HepG2 (cell line): ENCODE measurements around the gene PPP2R5C. TPM values are rescaled to one million over a fixed set of nuclear protein-coding genes. Genes with fewer than 3 reads are reported as not detected.

Source experiments
- ATAC-seq: fragments of 200-7000 bp; cut with Tn5 transposase; 3 replicates; pipeline ENCODE4 v1.9.1; 2020; ENCODE audit warnings: mild to moderate bottlenecking, moderate library complexity
- BruUV-seq: library from RNA; stranded (reverse); fragments of 400-500 nt; replicated peaks from 2 replicates; lab custom pipeline; 2021; lab: Mats Ljungman, UMichigan
- CTCF ChIA-PET: fragments of 300-600 bp; formaldehyde crosslinking; extraction: SDS; loops from one replicate; lab custom pipeline; 2021; ENCODE audit warnings: low total read pairs, inconsistent platforms, low intra/inter-chr PET ratio; lab: Yijun Ruan, JAX
- POLR2A ChIA-PET: fragments of 350-600 bp; sonication (Branson Sonifier 250); formaldehyde crosslinking; loops from one replicate; lab custom pipeline; 2020; ENCODE audit warnings: antibody characterized with exemption, inconsistent platforms; lab: Yijun Ruan, JAX
- DNase-seq: peaks from one replicate; pipeline ENCODE4 v3.0.0-alpha.2; 2015; ENCODE audit warnings: low spot score
- FAIRE-seq: peaks from 3 replicates; lab custom pipeline; 2011; peaks lifted over from hg19 to GRCh38; lab: Jason Lieb, UNC
- H2AFZ ChIP-seq: one replicate; pipeline ENCODE4 v1.6.1; 2011; ENCODE audit warnings: low read length, inconsistent platforms
- H3K27ac ChIP-seq: fragments of 300-600 bp; 3 replicates; pipeline ENCODE4 v1.8.0; 2011; ENCODE audit warnings: mixed run types, mild to moderate bottlenecking, mixed read lengths, low read length, inconsistent platforms; ENCODE audit not compliant: insufficient read depth; ENCODE audit errors: extremely low read length
- H3K27me3 ChIP-seq, 2 experiments: fragments of 200-600 bp in 1 of 2; 2 replicates in 1 of 2; 3 replicates in 1 of 2; pipeline versions ENCODE4 v1.6.0 to v1.8.0; 2011; ENCODE audit warnings: low read length in 2 of 2, mild to moderate bottlenecking in 2 of 2, moderate library complexity in 2 of 2, inconsistent platforms in 1 of 2; ENCODE audit not compliant: insufficient read depth in 2 of 2, control insufficient read depth in 1 of 2
- H3K36me3 ChIP-seq, 2 experiments: fragments of 200-600 bp in 1 of 2; replicated peaks in 1 of 2; 2 replicates in 1 of 2; 3 replicates in 1 of 2; pipeline versions ENCODE4 v1.5.1 to v1.8.0; 2011; ENCODE audit warnings: low read length in 2 of 2, inconsistent platforms in 1 of 2; ENCODE audit not compliant: insufficient read depth in 2 of 2, control insufficient read depth in 1 of 2
- H3K4me1 ChIP-seq: 2 replicates; pipeline ENCODE4 v1.5.1; 2012; ENCODE audit warnings: low read length, inconsistent platforms; ENCODE audit not compliant: insufficient read depth
- H3K4me2 ChIP-seq: 2 replicates; pipeline ENCODE4 v1.6.0; 2011; ENCODE audit warnings: low read depth, low read length, inconsistent platforms
- H3K4me3 ChIP-seq, 3 experiments: fragments of 200-600 bp in 1 of 3; sonication (generic), shearing (Covaris generic) in 1 of 3; replicated peaks in 1 of 3; 2 replicates each; pipeline ENCODE4 v1.5.1; 2011 to 2016; ENCODE audit warnings: low read length in 3 of 3, inconsistent platforms in 2 of 3, low read depth in 2 of 3, mild to moderate bottlenecking in 2 of 3, control low read depth in 1 of 3, mixed read lengths in 1 of 3; ENCODE audit not compliant: insufficient read depth in 1 of 3
- H3K79me2 ChIP-seq: one replicate; pipeline ENCODE4 v1.6.1; 2011; ENCODE audit warnings: low read length, inconsistent platforms; ENCODE audit not compliant: insufficient read depth
- H3K9ac ChIP-seq: 2 replicates; pipeline ENCODE4 v1.6.0; 2011; ENCODE audit warnings: mild to moderate bottlenecking, low read depth, low read length, inconsistent platforms; ENCODE audit not compliant: insufficient read depth
- H3K9me3 ChIP-seq: 2 replicates; pipeline ENCODE4 v1.5.1; 2012; ENCODE audit warnings: mild to moderate bottlenecking, low read length
- H4K20me1 ChIP-seq: 2 replicates; pipeline ENCODE4 v1.6.0; 2011; ENCODE audit warnings: inconsistent platforms, mild to moderate bottlenecking, low read length, moderate library complexity; ENCODE audit not compliant: insufficient read depth
- BCL6 ChIP-seq: IDR thresholded peaks from 2 replicates; pipeline ENCODE4 v1.6.1; 2016; ENCODE audit warnings: missing genetic modification reagents, missing compliant biosample characterization
- LCORL ChIP-seq, 2 experiments: fragments of 450-650 bp in 1 of 2; sonication (generic) in 1 of 2; formaldehyde crosslinking in 1 of 2; IDR thresholded peaks; 2 replicates each; pipeline versions ENCODE4 v1.5.0 to v1.6.1; 2017 to 2020; ENCODE audit warnings: antibody characterized with exemption in 1 of 2, missing genetic modification reagents in 1 of 2
- XRCC5 ChIP-seq: fragments of 200-400 bp; formaldehyde crosslinking; optimal IDR thresholded peaks from 2 replicates; pipeline ENCODE3; 2017; ENCODE audit warnings: mild to moderate bottlenecking, low read length
- ZNF317 ChIP-seq: sonication (generic); formaldehyde crosslinking; IDR thresholded peaks from 2 replicates; pipeline ENCODE4 v1.5.0; 2020; ENCODE audit warnings: mild to moderate bottlenecking, missing genetic modification reagents
- WGBS: methylation state at CpG from one replicate; pipeline ENCODE4 v1.1.6; 2017; ENCODE audit warnings: low lambda C conversion rate; 5-methylcytosine and 5-hydroxymethylcytosine counted together
- in situ Hi-C: cut with HindIII; loops from 2 replicates; pipeline ENCODE4 v1.10.0; 2017; ENCODE audit warnings: low pct_unique_long_range_greater_than_20kb; ENCODE audit not compliant: extremely low pct_ligation_motif_present
- intact Hi-C: fragments of 100-400 bp; cut with micrococcal nuclease; formaldehyde crosslinking; loops from one replicate; pipeline ENCODE4 v1.10.0; 2022; ENCODE audit not compliant: unreplicated experiment
- polyA plus RNA-seq, 8 experiments: library from polyadenylated mRNA; depleted of rRNA in 3 of 8; stranded (reverse) in 7 of 8; unstranded in 1 of 8; fragments of >200 nt; fragmentation: Illumina TruSeq in 4 of 8; extraction: Trizol in 4 of 8; gene quantifications; 2 replicates each; pipeline versions ENCODE4 v1.2.1 to v1.2.3, GENCODE V29; 2011 to 2016; ENCODE audit warnings: low read depth in 4 of 8, missing spikeins in 1 of 8, mixed read lengths in 1 of 8; ENCODE audit not compliant: insufficient read depth in 1 of 8
- total RNA-seq, 5 experiments: library from RNA; depleted of rRNA; stranded (reverse); fragments of >200 nt; fragmentation: Illumina TruSeq; extraction: Trizol; gene quantifications; 2 replicates each; pipeline ENCODE4 v1.2.3, GENCODE V29; 2016; ENCODE audit warnings: low read depth in 1 of 5
- TF ChIP-seq, protein P1 (sequence below): sonication (generic); formaldehyde crosslinking; IDR thresholded peaks from one replicate; pipeline ENCODE4 v1.5.1; 2020; ENCODE audit warnings: mild to moderate bottlenecking, missing genetic modification reagents; ENCODE audit errors: not compliant biosample characterization
- TF ChIP-seq, protein P2 (sequence below): sonication (generic); formaldehyde crosslinking; conservative IDR thresholded peaks from 2 replicates; pipeline ENCODE4 v1.8.1; 2023; ENCODE audit warnings: missing genetic modification reagents
- TF ChIP-seq, protein P3 (sequence below): sonication (generic); formaldehyde crosslinking; IDR thresholded peaks from 2 replicates; pipeline ENCODE4 v1.4.0; 2020; ENCODE audit warnings: missing genetic modification reagents, borderline replicate concordance
- TF ChIP-seq, protein P4 (sequence below): sonication (generic); formaldehyde crosslinking; IDR thresholded peaks from 2 replicates; pipeline ENCODE4 v1.5.0; 2020; ENCODE audit warnings: missing genetic modification reagents

PPP2R5C gene
- total and polyA plus RNA-seq, 2 of the 13 experiments (the other 11 are each of a cell fraction or from before 2014, with no cell fraction given), result 74.3 to 78.5 TPM

DNA sequence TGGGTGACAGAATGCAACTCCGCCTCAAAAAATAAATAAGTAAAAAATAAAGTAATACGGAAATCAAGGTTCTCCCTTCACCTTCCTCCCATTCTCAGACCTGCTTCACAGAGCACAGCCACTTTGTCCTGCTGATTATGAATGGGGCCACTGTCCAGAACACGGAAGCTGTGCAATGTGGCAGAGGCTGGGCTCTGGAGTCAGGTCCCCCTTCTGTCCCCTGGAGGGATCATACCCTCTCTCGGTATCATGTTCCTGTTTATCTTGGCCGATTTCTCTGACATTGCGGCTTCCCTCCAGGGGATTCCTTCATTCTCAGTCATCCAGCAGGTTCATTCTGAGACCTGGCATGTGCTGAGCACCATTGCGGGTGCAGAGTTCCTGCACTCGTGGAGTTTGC is 11.3 kb downstream of the PPP2R5C start:
- H3K9ac ChIP-seq, result no peak overlapping the region
- no peaks in the 10 kb centered on the region for H3K9me3 ChIP-seq
- no peak overlapping the region for H3K27ac ChIP-seq
- DNase-seq, result peak; percentile 24
- no peaks in the 10 kb centered on the region for H3K27me3 ChIP-seq
- POLR2A ChIA-PET, result no interaction called here
- no peak overlapping the region for H3K4me3 ChIP-seq
- 0 out of 2 replicates have a peak, but pooled peaks cover 8% of the 10 kb centered on the region for H4K20me1 ChIP-seq
- intact Hi-C loops, result loop anchor here (5.0 kb wide), 1 partner anchor 35 kb away; no protein-coding TSS in a partner anchor
- no peak for ATAC-seq
- 0 out of 5 replicates have a peak, but pooled peaks cover 0 to under 1% of the 10 kb centered on the region in 2 experiments for H3K36me3 ChIP-seq
- WGBS, result 81% methylated on average over 8 of the region's 8 CpGs
- BruUV-seq, result no TSS peak
- H3K4me1 ChIP-seq, result peaks cover 15% of the 10 kb centered on the region
- in situ Hi-C loops, result no loop called here
- no peaks in the 10 kb centered on the region for H3K79me2 ChIP-seq
- CTCF ChIA-PET, result no interaction called here
- FAIRE-seq, result no peak
- H2AFZ ChIP-seq, result no peak overlapping the region
- no peak overlapping the region for H3K4me2 ChIP-seq
- TF ChIP-seq, protein P1, sequence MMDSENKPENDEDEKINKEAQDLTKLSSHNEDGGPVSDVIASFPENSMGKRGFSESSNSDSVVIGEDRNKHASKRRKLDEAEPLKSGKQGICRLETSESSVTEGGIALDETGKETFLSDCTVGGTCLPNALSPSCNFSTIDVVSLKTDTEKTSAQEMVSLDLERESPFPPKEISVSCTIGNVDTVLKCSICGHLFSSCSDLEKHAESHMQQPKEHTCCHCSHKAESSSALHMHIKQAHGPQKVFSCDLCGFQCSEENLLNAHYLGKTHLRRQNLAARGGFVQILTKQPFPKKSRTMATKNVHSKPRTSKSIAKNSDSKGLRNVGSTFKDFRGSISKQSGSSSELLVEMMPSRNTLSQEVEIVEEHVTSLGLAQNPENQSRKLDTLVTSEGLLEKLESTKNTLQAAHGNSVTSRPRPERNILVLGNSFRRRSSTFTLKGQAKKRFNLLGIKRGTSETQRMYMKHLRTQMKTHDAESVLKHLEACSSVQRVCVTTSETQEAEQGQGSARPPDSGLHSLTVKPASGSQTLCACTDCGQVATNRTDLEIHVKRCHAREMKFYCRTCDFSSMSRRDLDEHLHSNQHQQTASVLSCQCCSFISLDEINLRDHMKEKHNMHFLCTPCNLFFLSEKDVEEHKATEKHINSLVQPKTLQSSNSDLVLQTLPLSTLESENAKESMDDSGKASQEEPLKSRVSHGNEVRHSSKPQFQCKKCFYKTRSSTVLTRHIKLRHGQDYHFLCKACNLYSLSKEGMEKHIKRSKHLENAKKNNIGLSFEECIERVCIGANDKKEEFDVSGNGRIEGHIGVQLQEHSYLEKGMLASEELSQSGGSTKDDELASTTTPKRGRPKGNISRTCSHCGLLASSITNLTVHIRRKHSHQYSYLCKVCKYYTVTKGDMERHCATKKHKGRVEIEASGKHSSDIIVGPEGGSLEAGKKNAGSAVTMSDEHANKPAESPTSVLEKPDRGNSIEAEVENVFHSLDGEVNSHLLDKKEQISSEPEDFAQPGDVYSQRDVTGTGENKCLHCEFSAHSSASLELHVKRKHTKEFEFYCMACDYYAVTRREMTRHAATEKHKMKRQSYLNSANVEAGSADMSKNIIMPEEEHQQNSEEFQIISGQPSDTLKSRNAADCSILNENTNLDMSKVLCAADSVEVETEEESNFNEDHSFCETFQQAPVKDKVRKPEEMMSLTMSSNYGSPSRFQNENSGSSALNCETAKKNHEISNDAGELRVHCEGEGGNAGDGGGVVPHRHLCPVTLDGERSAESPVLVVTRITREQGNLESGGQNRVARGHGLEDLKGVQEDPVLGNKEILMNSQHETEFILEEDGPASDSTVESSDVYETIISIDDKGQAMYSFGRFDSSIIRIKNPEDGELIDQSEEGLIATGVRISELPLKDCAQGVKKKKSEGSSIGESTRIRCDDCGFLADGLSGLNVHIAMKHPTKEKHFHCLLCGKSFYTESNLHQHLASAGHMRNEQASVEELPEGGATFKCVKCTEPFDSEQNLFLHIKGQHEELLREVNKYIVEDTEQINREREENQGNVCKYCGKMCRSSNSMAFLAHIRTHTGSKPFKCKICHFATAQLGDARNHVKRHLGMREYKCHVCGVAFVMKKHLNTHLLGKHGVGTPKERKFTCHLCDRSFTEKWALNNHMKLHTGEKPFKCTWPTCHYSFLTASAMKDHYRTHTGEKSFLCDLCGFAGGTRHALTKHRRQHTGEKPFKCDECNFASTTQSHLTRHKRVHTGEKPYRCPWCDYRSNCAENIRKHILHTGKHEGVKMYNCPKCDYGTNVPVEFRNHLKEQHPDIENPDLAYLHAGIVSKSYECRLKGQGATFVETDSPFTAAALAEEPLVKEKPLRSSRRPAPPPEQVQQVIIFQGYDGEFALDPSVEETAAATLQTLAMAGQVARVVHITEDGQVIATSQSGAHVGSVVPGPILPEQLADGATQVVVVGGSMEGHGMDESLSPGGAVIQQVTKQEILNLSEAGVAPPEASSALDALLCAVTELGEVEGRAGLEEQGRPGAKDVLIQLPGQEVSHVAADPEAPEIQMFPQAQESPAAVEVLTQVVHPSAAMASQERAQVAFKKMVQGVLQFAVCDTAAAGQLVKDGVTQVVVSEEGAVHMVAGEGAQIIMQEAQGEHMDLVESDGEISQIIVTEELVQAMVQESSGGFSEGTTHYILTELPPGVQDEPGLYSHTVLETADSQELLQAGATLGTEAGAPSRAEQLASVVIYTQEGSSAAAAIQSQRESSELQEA (CRISPR knock-in tag), result no peak
- TF ChIP-seq, protein P2, sequence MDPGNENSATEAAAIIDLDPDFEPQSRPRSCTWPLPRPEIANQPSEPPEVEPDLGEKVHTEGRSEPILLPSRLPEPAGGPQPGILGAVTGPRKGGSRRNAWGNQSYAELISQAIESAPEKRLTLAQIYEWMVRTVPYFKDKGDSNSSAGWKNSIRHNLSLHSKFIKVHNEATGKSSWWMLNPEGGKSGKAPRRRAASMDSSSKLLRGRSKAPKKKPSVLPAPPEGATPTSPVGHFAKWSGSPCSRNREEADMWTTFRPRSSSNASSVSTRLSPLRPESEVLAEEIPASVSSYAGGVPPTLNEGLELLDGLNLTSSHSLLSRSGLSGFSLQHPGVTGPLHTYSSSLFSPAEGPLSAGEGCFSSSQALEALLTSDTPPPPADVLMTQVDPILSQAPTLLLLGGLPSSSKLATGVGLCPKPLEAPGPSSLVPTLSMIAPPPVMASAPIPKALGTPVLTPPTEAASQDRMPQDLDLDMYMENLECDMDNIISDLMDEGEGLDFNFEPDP (CRISPR knock-in tag), result no peak
- TF ChIP-seq LCORL (IDR thresholded peaks at IDR 0.05) (no peak), LCORL (CRISPR knock-in tag; IDR thresholded peaks at IDR 0.05) (no peak), BCL6 (CRISPR knock-in tag) (no peak), ZNF317 (CRISPR knock-in tag) (no peak), XRCC5 (peak; percentile 54)
- TF ChIP-seq, protein P3, sequence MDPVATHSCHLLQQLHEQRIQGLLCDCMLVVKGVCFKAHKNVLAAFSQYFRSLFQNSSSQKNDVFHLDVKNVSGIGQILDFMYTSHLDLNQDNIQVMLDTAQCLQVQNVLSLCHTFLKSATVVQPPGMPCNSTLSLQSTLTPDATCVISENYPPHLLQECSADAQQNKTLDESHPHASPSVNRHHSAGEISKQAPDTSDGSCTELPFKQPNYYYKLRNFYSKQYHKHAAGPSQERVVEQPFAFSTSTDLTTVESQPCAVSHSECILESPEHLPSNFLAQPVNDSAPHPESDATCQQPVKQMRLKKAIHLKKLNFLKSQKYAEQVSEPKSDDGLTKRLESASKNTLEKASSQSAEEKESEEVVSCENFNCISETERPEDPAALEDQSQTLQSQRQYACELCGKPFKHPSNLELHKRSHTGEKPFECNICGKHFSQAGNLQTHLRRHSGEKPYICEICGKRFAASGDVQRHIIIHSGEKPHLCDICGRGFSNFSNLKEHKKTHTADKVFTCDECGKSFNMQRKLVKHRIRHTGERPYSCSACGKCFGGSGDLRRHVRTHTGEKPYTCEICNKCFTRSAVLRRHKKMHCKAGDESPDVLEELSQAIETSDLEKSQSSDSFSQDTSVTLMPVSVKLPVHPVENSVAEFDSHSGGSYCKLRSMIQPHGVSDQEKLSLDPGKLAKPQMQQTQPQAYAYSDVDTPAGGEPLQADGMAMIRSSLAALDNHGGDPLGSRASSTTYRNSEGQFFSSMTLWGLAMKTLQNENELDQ (CRISPR knock-in tag), result no peak
- TF ChIP-seq, protein P4, sequence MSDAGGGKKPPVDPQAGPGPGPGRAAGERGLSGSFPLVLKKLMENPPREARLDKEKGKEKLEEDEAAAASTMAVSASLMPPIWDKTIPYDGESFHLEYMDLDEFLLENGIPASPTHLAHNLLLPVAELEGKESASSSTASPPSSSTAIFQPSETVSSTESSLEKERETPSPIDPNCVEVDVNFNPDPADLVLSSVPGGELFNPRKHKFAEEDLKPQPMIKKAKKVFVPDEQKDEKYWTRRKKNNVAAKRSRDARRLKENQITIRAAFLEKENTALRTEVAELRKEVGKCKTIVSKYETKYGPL, result no peak
